Neural cell (in vitro differentiated cells): ENCODE measurements around the gene MYADML2. TPM values are rescaled to one million over a fixed set of nuclear protein-coding genes. Genes with fewer than 3 reads are reported as not detected.

Experiments used
- H2AFZ ChIP-seq: fragments of 200-600, 300-800 bp; sonication (generic), shearing (Covaris generic); 2 replicates; pipeline ENCODE4 v1.6.0; 2014; ENCODE audit warnings: low read depth, mild to moderate bottlenecking, antibody characterized with exemption, low read length, moderate library complexity
- H3F3A ChIP-seq: fragments of 200-600 bp; shearing (Covaris generic); 2 replicates; pipeline ENCODE4 v1.6.1; 2016; ENCODE audit warnings: mild to moderate bottlenecking, moderate library complexity, mixed read lengths, antibody characterized with exemption, low read length; ENCODE audit not compliant: insufficient read depth, poor library complexity, severe bottlenecking
- H3K27ac ChIP-seq: fragments of 200-600, 300-800 bp; sonication (generic), shearing (Covaris generic); 2 replicates; pipeline ENCODE4 v1.5.1; 2014; ENCODE audit warnings: mild to moderate bottlenecking, low read length, moderate library complexity
- H3K27me3 ChIP-seq: fragments of 300-800, 200-600 bp; sonication (generic), shearing (Covaris generic); 2 replicates; pipeline ENCODE4 v1.6.0; 2014; ENCODE audit warnings: mild to moderate bottlenecking, low read depth, low read length, moderate library complexity; ENCODE audit not compliant: insufficient read depth
- H3K36me3 ChIP-seq: fragments of 300-800, 200-600 bp; sonication (generic), shearing (Covaris generic); 2 replicates; pipeline ENCODE4 v1.5.1; 2014; ENCODE audit warnings: mild to moderate bottlenecking, antibody characterized with exemption, low read length, moderate library complexity; ENCODE audit not compliant: insufficient read depth
- H3K4me2 ChIP-seq: fragments of 300-800, 200-600 bp; sonication (generic), shearing (Covaris generic); 2 replicates; pipeline ENCODE4 v1.6.0; 2014; ENCODE audit warnings: mild to moderate bottlenecking, low read length
- H3K4me3 ChIP-seq: fragments of 300-800, 200-600 bp; sonication (generic), shearing (Covaris generic); 2 replicates; pipeline ENCODE4 v1.5.1; 2014; ENCODE audit warnings: mild to moderate bottlenecking, low read length, moderate library complexity
- H3K79me2 ChIP-seq: fragments of 200-600 bp; shearing (Covaris generic); replicated peaks from 2 replicates; pipeline ENCODE4 v1.6.0; 2014; ENCODE audit warnings: mild to moderate bottlenecking, low read length, moderate library complexity; ENCODE audit not compliant: insufficient read depth
- H3K9ac ChIP-seq: fragments of 300-800, 200-600 bp; sonication (generic), shearing (Covaris generic); 2 replicates; pipeline ENCODE4 v1.6.1; 2016; ENCODE audit warnings: mild to moderate bottlenecking, low read length, mixed read lengths
- H3K9me2 ChIP-seq: fragments of 200-600 bp; shearing (Covaris generic); 2 replicates; pipeline ENCODE4 v1.6.1; 2016; ENCODE audit warnings: mild to moderate bottlenecking, low read length, mixed read lengths; ENCODE audit not compliant: insufficient read depth
- H3K9me3 ChIP-seq: fragments of 200-600, 300-800 bp; sonication (generic), shearing (Covaris generic); 2 replicates; pipeline ENCODE4 v1.6.1; 2016; ENCODE audit warnings: mild to moderate bottlenecking, mixed run types, low read length, moderate library complexity, mixed read lengths
- H4K20me1 ChIP-seq: fragments of 200-600 bp; shearing (Covaris generic); 2 replicates; pipeline ENCODE4 v1.6.1; 2016; ENCODE audit warnings: mild to moderate bottlenecking, mixed run types; ENCODE audit not compliant: insufficient read depth
- CTCF ChIP-seq: fragments of 450-650 bp; IDR thresholded peaks from 2 replicates; pipeline ENCODE4 v1.5.1; 2014; ENCODE audit warnings: antibody characterized with exemption, mild to moderate bottlenecking, moderate library complexity; ENCODE audit not compliant: poor library complexity, severe bottlenecking
- EP300 ChIP-seq: fragments of 450-650 bp; conservative IDR thresholded peaks from 2 replicates; pipeline ENCODE4 v1.6.1; 2014; ENCODE audit warnings: antibody characterized with exemption, mild to moderate bottlenecking, moderate library complexity; ENCODE audit not compliant: poor library complexity, severe bottlenecking
- EZH2 ChIP-seq: fragments of 200-600, 300-800 bp; shearing (Covaris generic), sonication (generic); IDR thresholded peaks from 2 replicates; pipeline ENCODE4 v1.6.1; 2014; ENCODE audit warnings: antibody characterized with exemption, low read length, borderline replicate concordance, mild to moderate bottlenecking; ENCODE audit not compliant: insufficient read depth, poor library complexity, severe bottlenecking
- MXI1 ChIP-seq: fragments of 450-650 bp; conservative IDR thresholded peaks from 2 replicates; pipeline ENCODE4 v1.6.1; 2014; ENCODE audit warnings: antibody characterized with exemption, mild to moderate bottlenecking; ENCODE audit not compliant: poor library complexity, severe bottlenecking
- POLR2AphosphoS5 ChIP-seq: IDR thresholded peaks from 2 replicates; pipeline ENCODE4 v1.6.1; 2012
- RAD21 ChIP-seq: fragments of 450-650 bp; conservative IDR thresholded peaks from 2 replicates; pipeline ENCODE4 v1.6.1; 2014; ENCODE audit warnings: antibody characterized with exemption, mild to moderate bottlenecking, moderate library complexity
- REST ChIP-seq: IDR thresholded peaks from 2 replicates; pipeline ENCODE4 v1.6.1; 2012; ENCODE audit warnings: borderline replicate concordance
- SMC3 ChIP-seq: fragments of 450-650 bp; conservative IDR thresholded peaks from 2 replicates; pipeline ENCODE4 v1.6.1; 2014; ENCODE audit warnings: antibody characterized with exemption, mild to moderate bottlenecking, moderate library complexity; ENCODE audit not compliant: poor library complexity
- TAF1 ChIP-seq: IDR thresholded peaks from 2 replicates; pipeline ENCODE4 v1.6.1; 2012; ENCODE audit warnings: low read depth
- polyA plus RNA-seq: library from polyadenylated mRNA; depleted of rRNA; stranded (reverse); fragments of >200 nt; gene quantifications from 2 replicates; pipeline ENCODE4 v1.2.3, GENCODE V29; 2014

The MYADML2 gene
- polyA plus RNA-seq, 1 donor from 2014 or later = 1.1 TPM

GRCh38 chr17:81952792-81953228, 5.8 kb upstream of the MYADML2 start:
- Histone ChIP-seq H3K27me3 (peaks cover 9% of the 10 kb centered on the region), H3F3A (no peaks in the 10 kb centered on the region), H3K36me3 (no peaks in the 10 kb centered on the region), H2AFZ (no peak overlapping the region), H3K27ac (no peak overlapping the region), H3K79me2 (no peaks in the 10 kb centered on the region), H3K4me3 (no peak overlapping the region), H4K20me1 (no peaks in the 10 kb centered on the region), H3K9me2 (no peaks in the 10 kb centered on the region), H3K9me3 (no peaks in the 10 kb centered on the region), H3K9ac (no peak overlapping the region), H3K4me2 (no peak overlapping the region)
- TF ChIP-seq EP300 (no peak), EZH2 (no peak), CTCF (no peak), MXI1 (no peak), TAF1 (no peak), RAD21 (no peak), POLR2AphosphoS5 (no peak), REST (no peak), SMC3 (no peak)

- no peaks in the 10 kb centered on the region for H3K79me2 ChIP-seq
- no peak overlapping the region for H2AFZ ChIP-seq
- no peaks in the 10 kb centered on the region for H3K36me3 ChIP-seq
- H4K20me1 ChIP-seq = no peaks in the 10 kb centered on the region
- H3K9ac ChIP-seq = no peak overlapping the region
- peaks cover under 1% of the 10 kb centered on the region for H3K27me3 ChIP-seq
- no peaks in the 10 kb centered on the region for H3F3A ChIP-seq
- H3K9me3 ChIP-seq = no peaks in the 10 kb centered on the region
- no peaks in the 10 kb centered on the region for H3K9me2 ChIP-seq
- H3K4me2 ChIP-seq = no peak overlapping the region
- no peak overlapping the region for H3K4me3 ChIP-seq
- H3K27ac ChIP-seq = no peak overlapping the region
- TF ChIP-seq MXI1 (no peak), RAD21 (no peak), REST (no peak), CTCF (no peak), TAF1 (no peak), EZH2 (no peak), EP300 (no peak), POLR2AphosphoS5 (no peak), SMC3 (no peak)
These were observed 5.0 kb upstream of the MYADML2 start for GRCh38 chr17:81951785-81952684.
